Mesodermal cell (in vitro differentiated cells): ENCODE results near the gene C11orf52.
A peak's percentile ranks its signal among the peaks of the same experiment; 100 is the strongest.

Experiments used
- H3K27ac ChIP-seq: 2 replicates; pipeline ENCODE4 v1.7.0; 2013; ENCODE audit warnings: mild to moderate bottlenecking, low read depth, low read length, moderate library complexity; ENCODE audit not compliant: severe bottlenecking
- H3K36me3 ChIP-seq: 2 replicates; pipeline ENCODE4 v1.7.1; 2013; ENCODE audit warnings: mild to moderate bottlenecking, low read length, moderate library complexity; ENCODE audit not compliant: control insufficient read depth, insufficient read depth
- H3K4me1 ChIP-seq: one replicate; pipeline ENCODE4 v1.7.1; 2013; ENCODE audit warnings: mild to moderate bottlenecking, low read length; ENCODE audit not compliant: insufficient read depth, control insufficient read depth, poor library complexity, severe bottlenecking
- H3K4me3 ChIP-seq: 2 replicates; pipeline ENCODE4 v1.7.0; 2013; ENCODE audit warnings: low read length, control low read depth, mild to moderate bottlenecking; ENCODE audit not compliant: insufficient read depth, poor library complexity, severe bottlenecking; ENCODE audit errors: extremely low read depth
- H3K9me3 ChIP-seq: 2 replicates; pipeline ENCODE4 v1.7.1; 2013; ENCODE audit warnings: mild to moderate bottlenecking, low read length, moderate library complexity; ENCODE audit not compliant: control insufficient read depth
- WGBS, 2 experiments: methylation state at CpG; one replicate each; pipeline ENCODE4 v1.1.5; 2013; ENCODE audit warnings: missing lambda C conversion rate in 2 of 2; ENCODE audit not compliant: insufficient coverage in 2 of 2; 5-methylcytosine and 5-hydroxymethylcytosine counted together

The C11orf52 gene

DNA sequence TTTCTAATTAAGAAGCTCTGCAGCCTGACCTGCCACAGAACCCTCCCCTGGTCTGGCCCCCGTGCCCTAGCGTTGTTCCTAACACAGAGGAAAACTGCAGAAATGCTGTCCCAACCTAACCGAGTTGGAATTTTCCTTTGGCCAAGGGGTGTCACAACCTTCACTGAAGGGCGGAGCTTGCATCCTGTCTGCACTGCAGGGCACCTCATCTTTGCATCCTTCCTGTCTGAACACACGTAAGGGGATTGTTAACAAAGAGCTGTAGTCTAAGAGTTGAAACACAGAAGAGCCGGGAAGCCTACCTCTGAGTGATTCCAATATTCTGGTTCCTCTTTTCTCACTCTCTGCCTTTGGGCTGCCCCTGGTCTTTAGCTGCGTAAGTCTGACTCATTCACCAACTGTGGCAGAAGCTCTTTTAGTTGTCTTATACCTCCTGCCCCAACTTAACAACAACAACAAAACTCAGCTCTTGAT lies 20.0 kb downstream of the C11orf52 start:
- Histone ChIP-seq H3K9me3 (no peaks in the 10 kb centered on the region), H3K36me3 (peaks cover 10% of the 10 kb centered on the region), H3K27ac (peak overlapping the region; percentile 66), H3K4me3 (peak overlapping the region; percentile 50), H3K4me1 (peaks cover 38% of the 10 kb centered on the region)
- 52 to 58% methylated on average over 6 of the region's 7 CpGs for WGBS, 2 experiments

DNA sequence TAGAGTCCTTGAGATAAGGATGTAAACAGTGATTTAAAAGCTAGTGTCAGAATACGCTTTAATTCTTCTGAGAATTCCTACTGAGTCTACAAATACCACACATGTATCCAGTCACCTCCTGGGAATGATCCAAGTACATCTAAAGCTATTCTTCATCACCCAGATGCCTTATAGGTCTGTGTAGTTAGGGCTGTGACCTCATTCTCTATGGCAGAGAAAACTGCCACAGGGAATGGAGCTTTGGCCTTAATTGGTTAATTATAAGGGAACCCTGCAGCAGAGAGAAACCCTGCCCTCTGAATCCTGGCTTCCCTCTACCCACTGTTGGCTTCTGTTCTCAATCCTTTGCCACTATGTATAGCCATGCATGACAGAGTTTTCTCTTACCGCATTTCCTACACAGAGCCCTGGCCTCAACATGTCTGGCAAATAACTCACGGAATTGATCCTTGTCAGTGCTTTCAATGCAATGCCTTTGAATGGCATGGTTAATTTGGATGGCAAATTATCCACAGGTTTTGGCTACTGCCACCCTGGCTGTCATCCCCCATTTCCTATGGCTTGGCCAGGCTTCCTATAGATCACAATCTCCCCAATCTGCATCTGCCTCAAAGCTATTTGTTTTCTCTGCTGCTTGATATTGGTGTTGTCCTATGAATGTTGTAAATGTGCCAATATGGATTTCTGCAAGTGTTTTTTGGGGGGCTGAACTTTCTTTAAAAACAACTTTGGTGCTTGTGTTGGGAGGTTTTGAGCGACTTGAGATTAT lies 21.3 kb downstream of the C11orf52 start:
- 85 to 92% methylated on average over 2 of the region's 4 CpGs for WGBS, 2 experiments
- Histone ChIP-seq H3K36me3 (peaks cover 10% of the 10 kb centered on the region), H3K27ac (no peak overlapping the region), H3K4me3 (no peak overlapping the region), H3K9me3 (no peaks in the 10 kb centered on the region), H3K4me1 (peaks cover 51% of the 10 kb centered on the region)

DNA sequence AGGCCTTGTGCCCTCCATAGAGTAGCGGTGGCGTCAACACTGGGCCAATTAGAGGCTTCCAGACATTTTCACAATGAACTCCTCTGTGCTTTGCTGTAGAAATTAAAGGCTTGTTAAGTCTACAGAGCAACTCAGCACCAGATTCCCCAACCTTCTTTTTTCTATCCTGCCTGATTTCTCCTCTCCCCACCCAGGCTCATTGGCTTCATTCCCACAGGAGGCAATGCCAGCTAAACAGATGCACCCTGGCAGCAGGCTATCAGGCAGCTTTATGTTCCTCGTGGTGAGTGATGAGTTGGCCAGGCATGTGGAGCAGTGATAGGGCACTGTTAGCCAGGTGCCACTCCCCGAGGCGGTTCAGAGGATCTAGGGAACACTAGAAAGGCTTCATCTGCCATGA lies 23.2 kb downstream of the C11orf52 start:
- 95 to 98% methylated on average over 5 of the region's 5 CpGs for WGBS, 2 experiments
- H3K9me3 ChIP-seq, result no peaks in the 10 kb centered on the region
- no peak overlapping the region for H3K27ac ChIP-seq
- H3K36me3 ChIP-seq, result peaks cover 10% of the 10 kb centered on the region
- peaks cover 40% of the 10 kb centered on the region for H3K4me1 ChIP-seq
- no peak overlapping the region for H3K4me3 ChIP-seq

DNA sequence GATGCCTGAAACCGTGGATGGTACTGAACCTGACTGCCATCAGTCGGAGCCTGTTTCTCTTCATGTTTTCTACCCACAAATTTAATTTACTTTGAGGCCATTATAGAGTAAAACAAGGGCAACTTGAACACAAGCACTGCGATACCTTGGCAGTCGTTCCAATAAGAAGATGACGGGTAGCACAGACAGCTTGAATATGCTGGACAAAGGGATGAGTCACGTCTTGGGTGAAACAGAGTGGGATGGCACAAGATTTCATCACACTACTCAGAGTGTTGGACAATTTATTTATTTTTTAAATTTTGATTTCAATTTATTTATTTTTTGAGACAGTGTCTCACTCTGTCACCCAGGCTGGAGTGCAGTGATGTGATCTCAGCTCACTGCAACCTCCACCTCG lies 24.1 kb downstream of the C11orf52 start:
- no peak overlapping the region for H3K27ac ChIP-seq
- H3K4me1 ChIP-seq, result peaks cover 34% of the 10 kb centered on the region
- peaks cover 10% of the 10 kb centered on the region for H3K36me3 ChIP-seq
- H3K9me3 ChIP-seq, result no peaks in the 10 kb centered on the region
- H3K4me3 ChIP-seq, result no peak overlapping the region
- 97 to 98% methylated on average over 5 of the region's 7 CpGs for WGBS, 2 experiments

DNA sequence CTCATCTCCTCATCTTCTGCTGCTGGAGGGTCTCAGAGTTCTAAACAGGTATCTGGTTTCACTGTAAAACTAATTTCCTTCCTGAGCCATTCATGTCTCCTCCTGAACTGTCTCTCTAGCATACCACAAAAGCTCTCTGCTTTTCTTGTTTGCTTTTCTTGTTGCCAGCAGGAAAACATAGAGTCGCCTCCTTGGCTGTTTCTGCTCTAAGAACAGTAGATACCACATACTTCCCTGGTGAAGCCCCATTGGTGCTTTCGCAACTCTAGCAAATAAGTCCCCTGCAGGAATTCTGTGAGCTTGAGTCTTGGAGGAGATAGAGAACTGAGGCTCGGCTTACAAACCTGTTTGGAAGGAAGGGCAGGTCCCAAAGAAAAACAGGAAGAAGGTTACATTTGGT lies 25.4 kb downstream of the C11orf52 start:
- Histone ChIP-seq H3K27ac (peak overlapping the region; percentile 54), H3K9me3 (no peaks in the 10 kb centered on the region), H3K36me3 (peaks cover 10% of the 10 kb centered on the region), H3K4me3 (no peak overlapping the region), H3K4me1 (peaks cover 25% of the 10 kb centered on the region)
- WGBS, 2 experiments, result 80 to 93% methylated on average over 3 of the region's 3 CpGs

DNA sequence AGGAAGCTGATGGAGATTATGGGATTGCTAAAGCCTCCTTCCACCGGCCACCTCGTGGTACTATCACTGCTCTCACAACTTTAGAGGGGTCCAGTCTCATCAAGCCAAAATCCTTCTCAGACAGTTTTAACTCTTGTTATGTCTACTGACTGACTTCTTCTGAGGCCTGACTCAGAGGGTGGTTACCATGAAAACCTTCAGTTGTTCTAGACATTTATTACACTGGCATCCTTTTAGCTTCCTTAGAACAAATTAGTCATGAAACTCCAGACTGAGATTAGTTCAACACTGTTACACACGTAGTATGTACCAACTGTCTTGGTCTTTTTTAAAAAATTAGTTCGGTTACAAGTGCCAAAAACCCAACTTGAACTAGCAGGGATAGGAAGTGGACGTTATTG lies 25.9 kb downstream of the C11orf52 start:
- H3K9me3 ChIP-seq, result no peaks in the 10 kb centered on the region
- peaks cover 10% of the 10 kb centered on the region for H3K36me3 ChIP-seq
- H3K4me1 ChIP-seq, result peaks cover 25% of the 10 kb centered on the region
- H3K27ac ChIP-seq, result peak overlapping the region; percentile 54
- 90 to 92% methylated on average over 4 of the region's 5 CpGs for WGBS, 2 experiments
- H3K4me3 ChIP-seq, result no peak overlapping the region

DNA sequence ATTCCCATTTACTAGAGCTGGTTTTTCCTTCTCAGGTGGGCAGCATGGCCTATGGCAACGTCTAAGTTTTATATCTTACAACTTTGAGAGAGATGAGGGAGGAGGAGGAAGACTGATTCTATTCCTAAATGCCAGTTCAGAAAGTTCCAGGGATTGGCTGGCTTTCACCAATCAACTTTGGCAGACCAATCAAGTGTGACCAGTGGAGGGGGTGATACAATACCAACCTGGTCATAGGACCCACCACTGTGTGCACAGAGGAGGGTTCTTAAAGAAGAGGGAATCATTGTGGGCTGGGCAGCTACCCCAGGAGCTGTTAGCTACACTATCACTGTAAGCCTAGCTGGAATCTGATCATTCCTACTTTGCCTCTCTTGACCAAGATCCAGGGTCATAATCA lies 26.5 kb downstream of the C11orf52 start:
- no peak overlapping the region for H3K4me3 ChIP-seq
- peak overlapping the region; percentile 31 for H3K27ac ChIP-seq
- no peaks in the 10 kb centered on the region for H3K9me3 ChIP-seq
- H3K4me1 ChIP-seq, result peaks cover 20% of the 10 kb centered on the region
- WGBS, 2 experiments, result no CpG with 5 or more reads among the region's 1 CpG
- H3K36me3 ChIP-seq, result peaks cover 10% of the 10 kb centered on the region

DNA sequence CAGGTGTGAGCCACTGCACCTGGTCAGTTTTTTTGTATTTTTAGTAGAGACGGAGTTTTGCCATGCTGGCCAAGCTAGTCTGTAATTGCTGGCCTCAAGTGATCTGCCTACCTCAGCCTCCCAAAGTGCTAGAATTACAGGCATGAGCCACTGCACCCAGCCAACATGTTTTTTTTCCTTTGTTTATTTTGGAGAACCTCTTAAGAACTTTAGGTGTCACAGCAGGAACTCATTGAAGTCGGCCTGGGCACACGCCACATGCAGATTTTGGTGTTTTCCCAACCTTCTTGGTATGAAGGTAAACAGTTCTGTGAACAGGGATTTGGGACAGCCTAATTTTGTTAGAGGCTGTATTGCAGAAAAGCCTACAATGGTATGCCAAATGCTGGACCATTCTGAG lies 27.8 kb downstream of the C11orf52 start:
- 88 to 96% methylated on average over 3 of the region's 3 CpGs for WGBS, 2 experiments
- H3K4me1 ChIP-seq, result peaks cover 15% of the 10 kb centered on the region

DNA sequence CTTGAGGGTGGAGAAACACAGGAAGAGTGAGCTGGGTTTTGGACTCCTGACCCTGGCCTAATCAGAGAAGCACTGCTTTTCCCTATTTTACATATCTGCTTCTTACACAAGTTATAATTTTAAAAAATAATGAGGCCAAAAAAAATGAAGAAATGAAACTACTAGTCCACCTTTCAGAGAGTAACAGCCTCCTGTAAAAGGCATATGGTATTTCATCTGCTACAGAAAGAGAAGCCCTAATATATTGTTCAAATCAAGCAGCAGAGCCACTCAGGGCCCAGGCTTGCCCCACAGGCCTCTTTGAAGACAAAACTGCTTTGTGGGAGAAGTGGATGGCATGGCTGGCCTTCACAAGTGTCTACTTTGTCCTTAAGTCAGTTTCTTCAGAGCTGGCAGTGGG lies 28.4 kb downstream of the C11orf52 start:
- H3K9me3 ChIP-seq, result no peaks in the 10 kb centered on the region
- H3K27ac ChIP-seq, result peak overlapping the region; percentile 0
- peaks cover 15% of the 10 kb centered on the region for H3K4me1 ChIP-seq
- no peak overlapping the region for H3K4me3 ChIP-seq
- peaks cover 8% of the 10 kb centered on the region for H3K36me3 ChIP-seq

More for the DNA sequence above, 27.8 kb downstream of the C11orf52 start:
- Histone ChIP-seq H3K36me3 (peaks cover 10% of the 10 kb centered on the region), H3K9me3 (no peaks in the 10 kb centered on the region), H3K27ac (no peak overlapping the region), H3K4me3 (no peak overlapping the region)

DNA sequence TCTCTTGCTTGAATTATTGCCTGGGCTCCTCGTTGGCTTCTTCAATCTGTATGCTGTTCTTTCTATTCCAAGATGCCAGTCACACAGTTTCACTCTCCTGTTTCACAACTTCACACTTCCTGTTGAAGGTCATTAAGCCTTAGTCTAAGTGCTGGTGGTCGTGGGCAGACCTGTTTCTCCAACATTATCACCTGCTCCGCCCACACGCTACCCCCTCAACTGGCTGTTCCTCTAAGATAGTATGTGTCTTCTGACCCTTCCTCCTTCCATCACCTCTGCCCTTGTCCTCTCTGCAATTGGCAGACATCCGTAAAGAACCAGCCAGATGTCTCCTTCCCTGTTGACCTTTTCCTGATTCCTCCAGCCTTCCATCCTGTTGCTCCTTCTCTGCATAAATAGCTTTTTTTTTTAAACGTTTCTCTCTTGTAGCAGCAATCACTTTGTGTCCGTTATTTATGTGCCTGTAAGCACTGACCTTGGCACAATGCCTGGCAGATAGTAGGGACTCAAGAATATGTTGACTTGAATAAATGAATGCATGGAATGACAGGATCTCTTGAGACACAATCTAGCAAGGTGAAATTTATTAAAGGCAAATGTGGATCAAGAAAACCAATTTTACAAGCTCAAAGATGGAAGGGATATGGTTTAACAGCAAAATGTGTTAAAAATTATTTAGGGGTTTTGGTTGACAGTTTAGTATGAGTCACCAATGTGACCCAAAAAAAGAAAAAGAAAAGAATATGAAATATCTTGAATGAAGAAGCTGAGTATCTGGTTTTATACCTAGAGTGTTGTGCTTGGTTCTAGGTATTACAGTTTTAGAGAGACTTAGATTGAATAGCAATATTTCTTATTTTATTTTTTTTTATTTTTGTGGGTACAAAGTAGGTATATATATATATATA lies 31.1 kb downstream of the C11orf52 start:
- Histone ChIP-seq H3K9me3 (no peaks in the 10 kb centered on the region), H3K36me3 (no peaks in the 10 kb centered on the region), H3K27ac (no peak overlapping the region), H3K4me1 (peaks cover 4% of the 10 kb centered on the region), H3K4me3 (no peak overlapping the region)
- 80 to 82% methylated on average over 7 of the region's 7 CpGs for WGBS, 2 experiments
